ENCODE measurements around the gene IL12A. TPM values are rescaled to one million over a fixed set of nuclear protein-coding genes. Genes with fewer than 3 reads are reported as not detected.

Gene IL12A
- total and polyA plus RNA-seq, 10 of the 15 experiments (the other 5 are each of a cell fraction or from before 2014, with no cell fraction given), result 0.50 to 10.9 (median 3.5) TPM

GRCh38 chr3:160001148-160001760, 12.6 kb downstream of the IL12A start:
- H3K27ac ChIP-seq (ENCODE audit: control insufficient read depth, insufficient read depth), result no peak overlapping the region
- H2AFZ ChIP-seq (ENCODE audit: control insufficient read depth, low read depth, low read length), result no peak overlapping the region
- intact Hi-C loops (cut with micrococcal nuclease; ENCODE audit: unreplicated experiment) (loop anchor here (10.0 kb wide), 1 partner anchor 736 kb away; no protein-coding TSS in a partner anchor), in situ Hi-C loops (cut with MboI) (loop anchor here (5.0 kb wide), 1 partner anchor 119 kb away; no protein-coding TSS in a partner anchor)
- H3K4me1 ChIP-seq (ENCODE audit: control insufficient read depth, insufficient read depth, low read length), result peaks cover 2% of the 10 kb centered on the region; the same call in 1 of the 2 replicates
- H3K36me3 ChIP-seq (ENCODE audit: control insufficient read depth in 2 of 2, insufficient read depth in 2 of 2, low read length in 1 of 2), result no peaks in the 10 kb centered on the region
- WGBS (ENCODE audit: insufficient coverage, insufficient replicate concordance, low lambda C conversion rate, missing lambda C conversion rate), result 87% methylated on average over 7 of the region's 7 CpGs
- DNase-seq (ENCODE audit: low read depth, low spot score) (no peak), ATAC-seq (no peak), FAIRE-seq (no peak)
- no peaks in the 10 kb centered on the region for H3K9me3 ChIP-seq (replicated peaks; ENCODE audit: control insufficient read depth, insufficient read depth, low read length)
- BruUV-seq (replicated peaks), result no TSS peak
- no peaks in the 10 kb centered on the region for H3K27me3 ChIP-seq (replicated peaks in 1 of 2; ENCODE audit: control insufficient read depth in 2 of 2, insufficient read depth in 2 of 2, low read length in 1 of 2)
- no peaks in the 10 kb centered on the region for H3K79me2 ChIP-seq (ENCODE audit: control insufficient read depth, insufficient read depth, low read length)
- H3K4me2 ChIP-seq (ENCODE audit: control insufficient read depth, insufficient read depth), result no peak overlapping the region
- CTCF ChIA-PET, result interaction anchor here (0.8 to 14.5 kb wide), 6 partner anchors 9 to 172 kb away, joined by 3 to 843 read pairs (median 68); partner anchors contain the start of gene IL12A
- no peak overlapping the region for H3K9ac ChIP-seq (ENCODE audit: control insufficient read depth, insufficient read depth, low read length)
- TF ChIP-seq KLF5 (IDR thresholded peaks at IDR 0.05; ENCODE audit: partially characterized antibody) (no peak), TCF7 (IDR thresholded peaks at IDR 0.05; ENCODE audit: borderline replicate concordance) (no peak)
- SMC1A ChIA-PET (ENCODE audit: uncharacterized antibody, unreplicated experiment), result interaction anchor here (0.5 to 12.7 kb wide), 4 partner anchors 13 to 122 kb away, joined by 3 to 589 read pairs (median 65); partner anchors contain the start of gene IL12A
- no peak overlapping the region for H3K4me3 ChIP-seq
- POLR2A ChIA-PET, result no interaction called here
- H4K20me1 ChIP-seq (ENCODE audit: control insufficient read depth, insufficient read depth), result no peaks in the 10 kb centered on the region
- RAD21 ChIA-PET (ENCODE audit: unreplicated experiment), result interaction anchor here (1.8 to 6.3 kb wide), 2 partner anchors 12 to 117 kb away, joined by 11 to 97 read pairs; partner anchors contain the start of gene IL12A

GRCh38 chr3:160001850-160002623, 13.4 kb downstream of the IL12A start:
- 63% methylated on average over 7 of the region's 7 CpGs for WGBS (ENCODE audit: insufficient coverage, insufficient replicate concordance, low lambda C conversion rate, missing lambda C conversion rate)
- CTCF ChIA-PET, result interaction anchor here (0.8 to 14.5 kb wide), 13 partner anchors 8 to 173 kb away, joined by 3 to 843 read pairs (median 23); partner anchors contain the start of gene IL12A
- RAD21 ChIA-PET (ENCODE audit: unreplicated experiment), result interaction anchor here (1.0 to 11.9 kb wide), 6 partner anchors 13 to 173 kb away, joined by 3 to 387 read pairs (median 26); partner anchors contain the start of gene IL12A
- in situ Hi-C loops (cut with MboI), result loop anchor here (5.0 kb wide), 1 partner anchor 120 kb away; no protein-coding TSS in a partner anchor
- no peak overlapping the region for H3K4me2 ChIP-seq (ENCODE audit: control insufficient read depth, insufficient read depth)
- BruUV-seq (replicated peaks), result no TSS peak
- FAIRE-seq (no peak), ATAC-seq (no peak), DNase-seq (ENCODE audit: low read depth, low spot score) (no peak)
- no peaks in the 10 kb centered on the region for H4K20me1 ChIP-seq (ENCODE audit: control insufficient read depth, insufficient read depth)
- no peak overlapping the region for H3K9ac ChIP-seq (ENCODE audit: control insufficient read depth, insufficient read depth, low read length)
- TF ChIP-seq ZBED1 (IDR thresholded peaks at IDR 0.05; ENCODE audit: borderline replicate concordance) (no peak), RUNX3 (IDR thresholded peaks at IDR 0.05; ENCODE audit: low read length) (no peak), ASH2L (IDR thresholded peaks at IDR 0.05; ENCODE audit: borderline replicate concordance, low read depth) (no peak), SPI1 (IDR thresholded peaks at IDR 0.05; ENCODE audit: borderline replicate concordance, insufficient read depth, low read depth, low read length) (no peak), CHD2 (IDR thresholded peaks at IDR 0.05; ENCODE audit: borderline replicate concordance, low read depth, low read length) (no peak), SUPT20H (IDR thresholded peaks at IDR 0.05; ENCODE audit: borderline replicate concordance, control insufficient read depth, low read depth, low read length) (no peak), KAT2A (conservative IDR thresholded peaks at IDR 0.05; ENCODE audit: control insufficient read depth, low read depth, low read length) (no peak), SP1 (IDR thresholded peaks at IDR 0.05; ENCODE audit: low read depth, low read length) (no peak), RB1 (IDR thresholded peaks at IDR 0.05; ENCODE audit: borderline replicate concordance) (no peak)
- H3K27ac ChIP-seq (ENCODE audit: control insufficient read depth, insufficient read depth), result no peak overlapping the region
- H3K27me3 ChIP-seq (replicated peaks in 1 of 2; ENCODE audit: control insufficient read depth in 2 of 2, insufficient read depth in 2 of 2, low read length in 1 of 2), result no peaks in the 10 kb centered on the region
- intact Hi-C loops (cut with micrococcal nuclease; ENCODE audit: unreplicated experiment), result loop anchor here (10.0 kb wide), 1 partner anchor 737 kb away; no protein-coding TSS in a partner anchor
- peaks cover 6% of the 10 kb centered on the region; the same call in 1 of the 2 replicates for H3K4me1 ChIP-seq (ENCODE audit: control insufficient read depth, insufficient read depth, low read length)
- no peak overlapping the region for H2AFZ ChIP-seq (ENCODE audit: control insufficient read depth, low read depth, low read length)
- no peaks in the 10 kb centered on the region for H3K9me3 ChIP-seq (replicated peaks; ENCODE audit: control insufficient read depth, insufficient read depth, low read length)
- no peaks in the 10 kb centered on the region for H3K79me2 ChIP-seq (ENCODE audit: control insufficient read depth, insufficient read depth, low read length)
- SMC1A ChIA-PET (ENCODE audit: uncharacterized antibody, unreplicated experiment), result interaction anchor here (0.5 to 12.7 kb wide), 12 partner anchors 8 to 174 kb away, joined by 3 to 589 read pairs (median 4); partner anchors contain the start of gene IL12A
- no peaks in the 10 kb centered on the region for H3K36me3 ChIP-seq (ENCODE audit: control insufficient read depth in 2 of 2, insufficient read depth in 2 of 2, low read length in 1 of 2)
- POLR2A ChIA-PET, result interaction anchor here (0.9 kb wide), 1 partner anchor 11 kb away, joined by 4 read pairs; no protein-coding TSS in a partner anchor
- no peak overlapping the region for H3K4me3 ChIP-seq
